HepG2 (cell line): Measurements from ENCODE around the gene ARFIP1. TPM values are rescaled to one million over a fixed set of nuclear protein-coding genes. Genes with fewer than 3 reads are reported as not detected.

Experiments
- ARID4A ChIP-seq: sonication (generic); formaldehyde crosslinking; IDR thresholded peaks from 2 replicates; pipeline ENCODE4 v1.5.0; 2020; ENCODE audit warnings: mild to moderate bottlenecking, missing genetic modification reagents, borderline replicate concordance
- CENPBD1 ChIP-seq: sonication (generic); formaldehyde crosslinking; IDR thresholded peaks from 2 replicates; pipeline ENCODE4 v1.8.0; 2022; ENCODE audit warnings: missing genetic modification reagents, low read depth, mild to moderate bottlenecking, borderline replicate concordance
- CSRNP1 ChIP-seq: sonication (generic); formaldehyde crosslinking; IDR thresholded peaks from 2 replicates; pipeline ENCODE4 v1.8.1; 2023; ENCODE audit warnings: mild to moderate bottlenecking, missing genetic modification reagents
- FOXO4 ChIP-seq: sonication (generic); formaldehyde crosslinking; conservative IDR thresholded peaks from 2 replicates; pipeline ENCODE4 v1.8.1; 2023; ENCODE audit warnings: missing genetic modification reagents
- HDAC1 ChIP-seq: sonication (generic); formaldehyde crosslinking; IDR thresholded peaks from 2 replicates; pipeline ENCODE4 v1.5.1; 2020; ENCODE audit warnings: mild to moderate bottlenecking, missing genetic modification reagents
- HNF4A ChIP-seq: sonication (generic); formaldehyde crosslinking; IDR thresholded peaks from 2 replicates; pipeline ENCODE4 v1.4.0; 2020; ENCODE audit warnings: missing genetic modification reagents
- NR2F6 ChIP-seq, 2 experiments: IDR thresholded peaks; 2 replicates each; pipeline ENCODE4 v1.6.1; 2016; ENCODE audit warnings: antibody characterized with exemption in 1 of 2, mild to moderate bottlenecking in 1 of 2
- PATZ1 ChIP-seq: sonication (generic); formaldehyde crosslinking; IDR thresholded peaks from 2 replicates; pipeline ENCODE4 v1.4.0; 2020; ENCODE audit warnings: missing genetic modification reagents
- SALL1 ChIP-seq: sonication (generic); formaldehyde crosslinking; IDR thresholded peaks from 2 replicates; pipeline ENCODE4 v1.8.0; 2022; ENCODE audit warnings: mild to moderate bottlenecking, missing genetic modification reagents
- SP5 ChIP-seq: IDR thresholded peaks from 2 replicates; pipeline ENCODE4 v1.6.1; 2016; ENCODE audit warnings: low read depth, borderline replicate concordance
- ZBED4 ChIP-seq: sonication (generic); formaldehyde crosslinking; IDR thresholded peaks from 2 replicates; pipeline ENCODE4 v1.4.0; 2020; ENCODE audit warnings: missing genetic modification reagents, borderline replicate concordance
- ZBTB3 ChIP-seq: sonication (generic); formaldehyde crosslinking; IDR thresholded peaks from 2 replicates; pipeline ENCODE4 v1.4.0; 2020; ENCODE audit warnings: low read depth, mild to moderate bottlenecking, moderate library complexity, missing genetic modification reagents, borderline replicate concordance
- ZMYM4 ChIP-seq: sonication (generic); formaldehyde crosslinking; IDR thresholded peaks from 2 replicates; pipeline ENCODE4 v1.8.1; 2023; ENCODE audit warnings: mild to moderate bottlenecking, missing genetic modification reagents
- polyA plus RNA-seq, 8 experiments: library from polyadenylated mRNA; depleted of rRNA in 3 of 8; stranded (reverse) in 7 of 8; unstranded in 1 of 8; fragments of >200 nt; fragmentation: Illumina TruSeq in 4 of 8; extraction: Trizol in 4 of 8; gene quantifications; 2 replicates each; pipeline versions ENCODE4 v1.2.1 to v1.2.3, GENCODE V29; 2011 to 2016; ENCODE audit warnings: low read depth in 4 of 8, missing spikeins in 1 of 8, mixed read lengths in 1 of 8; ENCODE audit not compliant: insufficient read depth in 1 of 8
- total RNA-seq, 5 experiments: library from RNA; depleted of rRNA; stranded (reverse); fragments of >200 nt; fragmentation: Illumina TruSeq; extraction: Trizol; gene quantifications; 2 replicates each; pipeline ENCODE4 v1.2.3, GENCODE V29; 2016; ENCODE audit warnings: low read depth in 1 of 5

ARFIP1 gene
- total and polyA plus RNA-seq, 2 of the 13 experiments (the other 11 are each of a cell fraction or from before 2014, with no cell fraction given): 9.9 to 27.7 TPM

- TF ChIP-seq FOXO4: no peak
- peak; percentile 39; the same call in 1 of the 2 replicates for TF ChIP-seq SP5 (CRISPR knock-in tag)
- no peak for TF ChIP-seq ZBTB3 (CRISPR knock-in tag)
- 0 out of 2 replicates have a peak, but pooled peaks have one; percentile 45 for TF ChIP-seq ZBED4 (CRISPR knock-in tag)
- TF ChIP-seq HNF4A: peak; percentile 47
- TF ChIP-seq SALL1 (CRISPR knock-in tag): peak; percentile 50
- TF ChIP-seq ZMYM4 (CRISPR knock-in tag): 0 out of 2 replicates have a peak, but pooled peaks have one; percentile 20
- TF ChIP-seq NR2F6 (IDR thresholded peaks at IDR 0.05): 0 out of 2 replicates have a peak, but pooled peaks have one; percentile 25
- no peak for TF ChIP-seq NR2F6 (CRISPR knock-in tag; IDR thresholded peaks at IDR 0.05)
- TF ChIP-seq HDAC1 (CRISPR knock-in tag): no peak
- TF ChIP-seq CENPBD1 (CRISPR knock-in tag): no peak
- no peak for TF ChIP-seq CSRNP1
- no peak; the same call in 1 of the 2 replicates for TF ChIP-seq ARID4A (CRISPR knock-in tag)
- 0 out of 2 replicates have a peak, but pooled peaks have one; percentile 10 for TF ChIP-seq PATZ1 (CRISPR knock-in tag)
Measured at GRCh38 chr4:152957437-152958171, 177.8 kb downstream of the ARFIP1 start (continued).
